Measurements from ENCODE around the gene TRAPPC12. TPM values are rescaled to one million over a fixed set of nuclear protein-coding genes. Genes with fewer than 3 reads are reported as not detected.

TRAPPC12 gene
- total RNA-seq, 1 experiment from 2014 or later, result 86.0 TPM

- Histone ChIP-seq H4K20me1 (ENCODE audit: control insufficient read depth, insufficient read depth, insufficient read length) (no peaks in the 10 kb centered on the region), H3K4me1 (ENCODE audit: insufficient read depth, low read length) (no peaks in the 10 kb centered on the region), H4K5ac (ENCODE audit: insufficient read length, low read depth, low read length) (no peak overlapping the region), H3K4ac (ENCODE audit: low read depth, low read length) (no peak overlapping the region), H3K14ac (ENCODE audit: insufficient read depth, low read length) (no peak overlapping the region), H3K18ac (ENCODE audit: insufficient read length, low read depth, low read length) (no peak overlapping the region), H4K8ac (replicated peaks; ENCODE audit: insufficient read length, low read depth, low read length) (no peak overlapping the region), H2BK15ac (ENCODE audit: low read depth, low read length) (no peak overlapping the region), H2AFZ (ENCODE audit: low read length) (no peak overlapping the region), H3K27me3 (ENCODE audit: insufficient read depth, low read length) (no peaks in the 10 kb centered on the region), H3T11ph (ENCODE audit: low read length) (no peak overlapping the region), H3K56ac (ENCODE audit: insufficient read length, low read depth, low read length) (no peak overlapping the region), H3K23ac (ENCODE audit: insufficient read length, low read depth, low read length) (no peak overlapping the region), H3K9ac (ENCODE audit: extremely low read depth, insufficient read length, low read length) (no peak overlapping the region), H3K27ac (ENCODE audit: insufficient read length, low read depth, low read length) (no peak overlapping the region), H3K4me2 (ENCODE audit: insufficient read depth, insufficient read length, low read length) (no peak overlapping the region), H2BK5ac (ENCODE audit: insufficient read length, low read length) (no peak overlapping the region), H3K79me2 (ENCODE audit: insufficient read depth, low read length) (no peaks in the 10 kb centered on the region), H2BK12ac (ENCODE audit: insufficient read length, low read depth, low read length) (no peak overlapping the region), H4K91ac (ENCODE audit: insufficient read length, low read depth, low read length) (no peak overlapping the region), H3K79me1 (ENCODE audit: insufficient read depth, low read depth, low read length, poor library complexity, severe bottlenecking) (no peaks in the 10 kb centered on the region), H3K9me3 (ENCODE audit: control insufficient read depth, low read depth, low read length) (no peaks in the 10 kb centered on the region), H2BK20ac (ENCODE audit: low read depth, low read length, poor library complexity, severe bottlenecking) (no peak overlapping the region), H3K23me2 (ENCODE audit: insufficient read length, low read depth, low read length, poor library complexity, severe bottlenecking) (no peaks in the 10 kb centered on the region), H2AK5ac (ENCODE audit: insufficient read length, low read length) (no peak overlapping the region), H2BK120ac (ENCODE audit: low read depth, low read length, poor library complexity, severe bottlenecking) (no peak overlapping the region)
- Mint-ChIP-seq H3K27ac (no peak overlapping the region), H3K36me3 (ENCODE audit: insufficient read depth in 1 of 3, low read depth in 3 of 3) (peaks cover 6 to 31% (median 21%) of the 10 kb centered on the region in 3 experiments), H3K9me3 (no peaks in the 10 kb centered on the region; a peak in 1 of 5 replicates), H3K4me3 (no peak overlapping the region), H3K27me3 (ENCODE audit: low read depth) (no peaks in the 10 kb centered on the region), H3K4me1 (peaks cover 0 to 2% of the 10 kb centered on the region in 2 experiments; a peak in 1 of 4 replicates)
- TF ChIP-seq CTCF (conservative IDR thresholded peaks at IDR 0.05), result no peak
- DNase-seq, result no peak
- WGBS (ENCODE audit: extremely low coverage, insufficient read length, low lambda C conversion rate), result no CpG with 5 or more reads among the region's 31 CpGs
Observed at GRCh38 chr2:3479430-3480320, 100.2 kb downstream of the TRAPPC12 start.

All from H9 (cell line).